Naive thymus-derived CD4-positive, alpha-beta T cell (primary cell): ENCODE results near the gene LPGAT1. TPM values are rescaled to one million over a fixed set of nuclear protein-coding genes. Genes with fewer than 3 reads are reported as not detected.

Experiments used
- ATAC-seq: fragments of 150-1000 bp; cut with Tn5 transposase; 2 replicates; pipeline ENCODE4 v1.10.0; 2021; ENCODE audit warnings: mild to moderate bottlenecking, moderate library complexity
- CTCF ChIA-PET: fragments of 350-600 bp; sonication (Branson Sonifier 250); formaldehyde crosslinking; loops from one replicate; lab custom pipeline; 2021; ENCODE audit warnings: antibody characterized with exemption; lab: Charles Lee
- POLR2A ChIA-PET: fragments of 350-600 bp; sonication (Branson Sonifier 250); formaldehyde crosslinking; loops from one replicate; lab custom pipeline; 2021; ENCODE audit warnings: antibody characterized with exemption, inconsistent platforms; lab: Charles Lee
- DNase-seq, 9 donors: peaks; one replicate each; pipeline versions ENCODE4 v3.0.0 to v3.0.0-alpha.2; 2020 to 2022; ENCODE audit warnings: mixed read lengths in 1 of 9
- H3K27ac ChIP-seq: one replicate; pipeline ENCODE4 v1.7.0; 2013; ENCODE audit warnings: mild to moderate bottlenecking, low read depth, low read length, moderate library complexity
- H3K27me3 ChIP-seq, 2 donors: one replicate each; pipeline ENCODE4 v1.7.0; 2013; ENCODE audit warnings: low read length in 2 of 2, mild to moderate bottlenecking in 2 of 2, moderate library complexity in 2 of 2; ENCODE audit not compliant: control insufficient read depth in 2 of 2, insufficient read depth in 2 of 2
- H3K36me3 ChIP-seq, 3 experiments: 1 replicate in 2 of 3; 2 replicates in 1 of 3; pipeline ENCODE4 v1.7.0; 2013; ENCODE audit warnings: low read length in 3 of 3, mild to moderate bottlenecking in 3 of 3, moderate library complexity in 1 of 3; ENCODE audit not compliant: insufficient read depth in 3 of 3, control insufficient read depth in 2 of 3
- H3K4me1 ChIP-seq, 2 donors: one replicate each; pipeline ENCODE4 v1.7.0; 2013; ENCODE audit warnings: low read length in 2 of 2, mild to moderate bottlenecking in 2 of 2, moderate library complexity in 1 of 2; ENCODE audit not compliant: control insufficient read depth in 2 of 2, insufficient read depth in 2 of 2
- H3K4me3 ChIP-seq: 2 replicates; pipeline ENCODE4 v1.7.0; 2013; ENCODE audit warnings: mild to moderate bottlenecking, low read length
- H3K9me3 ChIP-seq, 3 experiments: 1 replicate in 2 of 3; 2 replicates in 1 of 3; pipeline ENCODE4 v1.7.0; 2013; ENCODE audit warnings: low read length in 3 of 3; ENCODE audit not compliant: control insufficient read depth in 2 of 3
- H3K27ac Mint-ChIP-seq, 9 donors: one replicate each; pipeline ENCODE4 v1.8.0; 2020 to 2022; ENCODE audit warnings: mixed read lengths in 9 of 9, mild to moderate bottlenecking in 8 of 9, moderate library complexity in 5 of 9, inconsistent platforms in 2 of 9
- H3K27me3 Mint-ChIP-seq, 5 donors: one replicate each; pipeline ENCODE4 v1.8.0; 2021 to 2022; ENCODE audit warnings: mixed read lengths in 5 of 5, mild to moderate bottlenecking in 1 of 5
- H3K36me3 Mint-ChIP-seq, 5 donors: one replicate each; pipeline ENCODE4 v1.8.0; 2020 to 2022; ENCODE audit warnings: mixed read lengths in 5 of 5, mild to moderate bottlenecking in 3 of 5, inconsistent platforms in 1 of 5
- H3K4me1 Mint-ChIP-seq, 7 donors: one replicate each; pipeline ENCODE4 v1.8.0; 2020 to 2022; ENCODE audit warnings: mixed read lengths in 7 of 7, mild to moderate bottlenecking in 3 of 7, inconsistent platforms in 1 of 7
- H3K4me3 Mint-ChIP-seq, 10 donors: one replicate each; pipeline ENCODE4 v1.8.0; 2020 to 2022; ENCODE audit warnings: mild to moderate bottlenecking in 10 of 10, mixed read lengths in 10 of 10, moderate library complexity in 6 of 10, inconsistent platforms in 2 of 10
- H3K9me3 Mint-ChIP-seq, 11 donors: one replicate each; pipeline ENCODE4 v1.8.0; 2020 to 2022; ENCODE audit warnings: mixed read lengths in 11 of 11, mild to moderate bottlenecking in 4 of 11, inconsistent platforms in 1 of 11, moderate library complexity in 1 of 11
- intact Hi-C, 2 donors: fragments of 100-400 bp; cut with micrococcal nuclease; formaldehyde crosslinking; loops; one replicate each; pipeline ENCODE4 v1.15.1; 2023
- polyA plus RNA-seq, 2 donors: library from polyadenylated mRNA; unstranded; fragments of 300-500 nt; fragmentation: Illumina TruSeq; gene quantifications; one replicate each; pipeline ENCODE4 v1.2.3, GENCODE V29; 2021
- total RNA-seq, 6 experiments: library from RNA in 5 of 6; stranded (reverse) in 5 of 6; gene quantifications; 1 replicate in 5 of 6; 2 replicates in 1 of 6; pipeline ENCODE4 v1.2.3 and lab custom pipeline; 2021 to 2026

Gene LPGAT1
- total and polyA plus RNA-seq, 7 experiments from 2014 or later: 6.3 to 76.1 (median 13.6) TPM

DNA sequence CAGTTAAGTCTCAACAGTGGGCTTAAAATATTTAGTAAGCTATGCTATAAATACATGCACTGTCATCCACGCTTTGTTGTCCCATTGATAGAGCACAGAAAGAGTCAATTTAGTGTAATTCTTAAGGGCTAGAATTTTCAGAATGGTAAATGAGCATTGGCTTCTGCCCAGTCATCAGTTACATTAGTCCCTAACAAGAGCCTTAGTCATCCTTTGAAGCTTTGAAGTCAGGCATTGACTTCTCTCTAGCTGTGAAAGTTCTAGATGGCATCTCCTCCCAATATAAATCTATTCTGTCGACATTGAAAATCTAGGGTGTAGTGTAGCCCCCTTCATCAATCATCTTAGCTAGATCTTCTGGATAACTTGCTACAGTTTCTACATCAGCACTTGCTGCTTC is 12.0 kb upstream of the LPGAT1 start:
- H3K36me3 Mint-ChIP-seq: peaks cover 0 to 32% (median 0%) of the 10 kb centered on the region in 5 donors
- H3K27ac Mint-ChIP-seq: peak overlapping the region in 8 of 9 donors; percentile 64 to 93 (median 80)
- ATAC-seq (no peak), DNase-seq (no peak)
- intact Hi-C loops: no loop called here
- peaks cover 8 to 11% of the 10 kb centered on the region in 2 donors for H3K4me1 ChIP-seq
- H3K4me3 ChIP-seq: no peak overlapping the region
- peak overlapping the region in 7 of 10 donors; percentile 3 to 74 (median 68) for H3K4me3 Mint-ChIP-seq
- H3K27me3 ChIP-seq: no peaks in the 10 kb centered on the region
- peaks cover 0 to 20% (median 0%) of the 10 kb centered on the region in 11 donors for H3K9me3 Mint-ChIP-seq
- H3K27me3 Mint-ChIP-seq: peaks cover 0 to 5% (median 0%) of the 10 kb centered on the region in 5 donors
- peaks cover 15 to 36% (median 24%) of the 10 kb centered on the region in 7 donors for H3K4me1 Mint-ChIP-seq
- peak overlapping the region; percentile 36 for H3K27ac ChIP-seq
- ChIA-PET POLR2A (interaction anchor here (0.7 to 0.9 kb wide), 2 partner anchors 9 to 442 kb away, joined by 3 read pairs; no protein-coding TSS in a partner anchor), CTCF (interaction anchor here (0.8 to 1.3 kb wide), 3 partner anchors 9 to 162 kb away, joined by 3 to 6 read pairs (median 3); no protein-coding TSS in a partner anchor)
- no peaks in the 10 kb centered on the region for H3K36me3 ChIP-seq
- no peaks in the 10 kb centered on the region for H3K9me3 ChIP-seq

DNA sequence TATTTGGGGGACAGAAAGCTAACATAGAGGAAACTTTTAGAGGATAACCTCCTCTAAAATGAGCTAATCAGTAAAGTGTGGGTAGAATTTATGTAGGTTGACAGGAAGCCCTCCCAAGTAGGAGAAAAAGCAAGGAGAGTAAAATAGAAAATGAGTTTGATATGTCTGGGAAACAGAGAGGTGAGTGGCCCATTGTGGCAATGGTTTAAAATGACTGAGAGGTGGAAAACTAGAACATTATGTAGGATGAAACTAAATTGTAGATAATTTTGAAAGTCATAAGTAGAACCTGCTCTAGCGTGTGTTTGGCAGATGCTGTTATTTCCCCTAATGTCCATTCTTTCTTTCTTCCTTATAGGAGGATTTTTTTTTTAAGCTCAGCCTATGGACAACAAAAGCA is 8.5 kb upstream of the LPGAT1 start:
- CTCF ChIA-PET: no interaction called here
- Mint-ChIP-seq H3K36me3 (peaks cover 0 to 32% (median 0%) of the 10 kb centered on the region in 5 donors), H3K27me3 (peaks cover 0 to 5% (median 0%) of the 10 kb centered on the region in 5 donors), H3K4me1 (peaks cover 20 to 51% (median 30%) of the 10 kb centered on the region in 7 donors), H3K27ac (no peak overlapping the region), H3K4me3 (no peak overlapping the region), H3K9me3 (peaks cover 0 to 20% (median 0%) of the 10 kb centered on the region in 11 donors)
- no peak overlapping the region for H3K27ac ChIP-seq
- ATAC-seq (no peak), DNase-seq (no peak)
- H3K36me3 ChIP-seq: no peaks in the 10 kb centered on the region
- H3K4me3 ChIP-seq: no peak overlapping the region
- POLR2A ChIA-PET: interaction anchor here (0.6 to 0.7 kb wide), 2 partner anchors 512 to 1228 kb away, joined by 3 read pairs; no protein-coding TSS in a partner anchor
- no peaks in the 10 kb centered on the region for H3K27me3 ChIP-seq
- H3K4me1 ChIP-seq: peaks cover 8 to 15% of the 10 kb centered on the region in 2 donors
- intact Hi-C loops: loop anchor here in 1 of 2 donors (10.0 kb wide), 1 partner anchor 96 kb away; no protein-coding TSS in a partner anchor
- no peaks in the 10 kb centered on the region for H3K9me3 ChIP-seq

DNA sequence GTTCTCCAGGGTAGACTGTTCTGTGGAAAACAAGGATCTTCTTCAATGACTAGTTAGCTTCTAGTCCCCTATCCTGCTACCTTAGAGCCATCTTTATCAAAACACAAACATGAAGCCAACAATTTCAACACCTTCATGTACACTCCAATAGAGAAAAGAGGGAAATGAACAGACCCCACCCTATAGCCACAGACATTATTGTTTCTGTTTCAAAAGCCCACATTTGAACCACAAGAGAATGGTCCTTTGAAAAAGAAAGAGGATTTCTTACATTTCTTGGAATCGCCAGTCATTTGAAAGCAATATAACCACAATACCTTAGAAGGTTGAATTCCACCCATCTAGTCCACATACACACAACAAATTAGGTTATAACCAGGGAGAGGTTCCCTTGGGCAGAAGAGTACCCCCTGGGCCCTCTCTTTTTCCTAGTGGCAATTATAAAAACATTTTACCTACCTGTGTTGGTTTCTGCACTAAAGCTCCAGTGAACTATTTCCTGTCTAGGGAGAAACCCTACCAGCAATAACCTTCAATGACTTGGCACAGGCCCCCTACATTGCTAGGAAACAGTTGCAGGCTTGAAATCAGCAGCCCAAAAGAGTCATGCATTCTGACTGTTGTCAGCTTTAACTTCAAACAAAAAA is 2.7 kb upstream of the LPGAT1 start:
- Mint-ChIP-seq H3K27ac (peak overlapping the region in 7 of 9 donors; percentile 5 to 92 (median 38)), H3K27me3 (peaks cover 0 to 5% (median 0%) of the 10 kb centered on the region in 5 donors), H3K4me3 (peak overlapping the region; percentile 18 to 82 (median 55)), H3K9me3 (no peaks in the 10 kb centered on the region), H3K36me3 (peaks cover 0 to 19% (median 0%) of the 10 kb centered on the region in 5 donors), H3K4me1 (peaks cover 34 to 59% (median 53%) of the 10 kb centered on the region in 7 donors)
- H3K4me3 ChIP-seq: no peak overlapping the region
- no peak overlapping the region for H3K27ac ChIP-seq
- ATAC-seq (no peak), DNase-seq (peak in 7 of 9 donors; percentile 5 to 45 (median 20))
- H3K9me3 ChIP-seq: no peaks in the 10 kb centered on the region
- no peaks in the 10 kb centered on the region for H3K36me3 ChIP-seq
- ChIA-PET CTCF (interaction anchor here (2.0 kb wide), 1 partner anchor 9 kb away, joined by 6 read pairs; no protein-coding TSS in a partner anchor), POLR2A (no interaction called here)
- intact Hi-C loops: loop anchor here (1.0 to 10.0 kb wide), 12 partner anchors 10 to 1184 kb away; partner anchors contain the start of genes SLC30A1 (in 2 of the 2), ANGEL2 (in 1 of the 2), DTL (in 1 of the 2) and INTS7 (in 1 of the 2)
- no peaks in the 10 kb centered on the region for H3K27me3 ChIP-seq
- H3K4me1 ChIP-seq: peaks cover 20 to 40% of the 10 kb centered on the region in 2 donors

- no peaks in the 10 kb centered on the region for H3K36me3 ChIP-seq
- no peak overlapping the region for H3K27ac ChIP-seq
- intact Hi-C loops: loop anchor here (1.0 to 10.0 kb wide), 12 partner anchors 11 to 1185 kb away; partner anchors contain the start of genes SLC30A1 (in 2 of the 2), ANGEL2 (in 1 of the 2), DTL (in 1 of the 2) and INTS7 (in 1 of the 2)
- CTCF ChIA-PET: interaction anchor here (0.6 to 2.0 kb wide), 2 partner anchors 10 to 227 kb away, joined by 3 to 6 read pairs; no protein-coding TSS in a partner anchor
- ATAC-seq (no peak), DNase-seq (no peak)
- POLR2A ChIA-PET: no interaction called here
- H3K27me3 ChIP-seq: no peaks in the 10 kb centered on the region
- peaks cover 20 to 40% of the 10 kb centered on the region in 2 donors for H3K4me1 ChIP-seq
- peaks cover 0 to 5% (median 0%) of the 10 kb centered on the region in 5 donors for H3K27me3 Mint-ChIP-seq
- H3K4me1 Mint-ChIP-seq: peaks cover 34 to 66% (median 56%) of the 10 kb centered on the region in 7 donors
- H3K9me3 Mint-ChIP-seq: no peaks in the 10 kb centered on the region
- peak overlapping the region in 8 of 10 donors; percentile 46 to 82 (median 54) for H3K4me3 Mint-ChIP-seq
- H3K36me3 Mint-ChIP-seq: peaks cover 0 to 19% (median 0%) of the 10 kb centered on the region in 5 donors
- H3K27ac Mint-ChIP-seq: peak overlapping the region in 6 of 9 donors; percentile 5 to 92 (median 50)
- no peak overlapping the region for H3K4me3 ChIP-seq
- no peaks in the 10 kb centered on the region for H3K9me3 ChIP-seq
Measured at GRCh38 chr1:211832661-211833060, 2.1 kb upstream of the LPGAT1 start.

DNA sequence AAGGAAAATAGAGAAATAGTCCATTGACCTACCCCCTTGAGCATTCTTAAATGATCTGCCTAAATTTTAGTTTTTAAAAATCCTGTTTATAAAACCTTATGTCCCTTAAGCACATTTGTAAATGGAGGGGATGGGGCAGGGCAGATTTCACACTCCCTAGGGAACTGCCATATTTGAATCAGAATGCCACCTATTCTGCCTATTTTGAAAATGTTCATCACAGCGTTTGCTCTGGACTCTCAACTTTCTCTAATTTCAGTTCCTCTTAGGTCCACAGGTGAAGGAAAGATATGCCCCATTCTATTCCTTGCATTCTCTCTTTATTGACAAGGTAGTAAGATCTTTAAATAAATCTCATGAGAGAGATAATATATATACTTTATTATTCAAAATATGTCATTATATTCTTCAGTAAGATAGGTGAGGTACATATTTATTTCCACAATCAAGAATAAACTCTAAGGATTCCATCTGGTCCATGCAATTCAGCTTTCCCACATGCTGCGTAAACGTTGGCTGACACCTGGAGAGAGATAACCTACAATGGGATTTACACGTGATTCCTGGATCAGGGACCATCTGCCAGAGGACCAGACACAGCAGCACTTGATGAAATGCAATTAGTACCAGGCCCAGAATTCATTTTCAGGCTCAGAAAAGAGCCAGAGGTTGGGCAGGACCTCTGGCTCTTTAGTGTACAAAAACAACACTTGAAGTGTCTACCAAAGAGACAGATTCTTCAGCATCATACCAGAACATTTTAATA is 1.2 kb upstream of the LPGAT1 start:
- intact Hi-C loops: loop anchor here (2.0 to 10.0 kb wide), 12 partner anchors 31 to 1186 kb away; partner anchors contain the start of genes SLC30A1 (in 2 of the 2), ANGEL2 (in 1 of the 2), DTL (in 1 of the 2) and INTS7 (in 1 of the 2)
- H3K4me1 ChIP-seq: peaks cover 20 to 40% of the 10 kb centered on the region in 2 donors
- no peaks in the 10 kb centered on the region for H3K27me3 ChIP-seq
- ChIA-PET POLR2A (no interaction called here), CTCF (interaction anchor here (1.0 kb wide), 1 partner anchor 22 kb away, joined by 3 read pairs; no protein-coding TSS in a partner anchor)
- H3K27ac ChIP-seq: no peak overlapping the region
- H3K9me3 ChIP-seq: no peaks in the 10 kb centered on the region
- Mint-ChIP-seq H3K36me3 (peaks cover 0 to 25% (median 0%) of the 10 kb centered on the region in 5 donors), H3K27me3 (peaks cover 0 to 5% (median 0%) of the 10 kb centered on the region in 5 donors), H3K4me3 (peak overlapping the region; percentile 84 to 91 (median 89)), H3K27ac (peak overlapping the region in 8 of 9 donors; percentile 47 to 83 (median 68)), H3K4me1 (peaks cover 34 to 71% (median 64%) of the 10 kb centered on the region in 7 donors), H3K9me3 (no peaks in the 10 kb centered on the region)
- DNase-seq (no peak), ATAC-seq (no peak)
- no peak overlapping the region for H3K4me3 ChIP-seq
- no peaks in the 10 kb centered on the region for H3K36me3 ChIP-seq

DNA sequence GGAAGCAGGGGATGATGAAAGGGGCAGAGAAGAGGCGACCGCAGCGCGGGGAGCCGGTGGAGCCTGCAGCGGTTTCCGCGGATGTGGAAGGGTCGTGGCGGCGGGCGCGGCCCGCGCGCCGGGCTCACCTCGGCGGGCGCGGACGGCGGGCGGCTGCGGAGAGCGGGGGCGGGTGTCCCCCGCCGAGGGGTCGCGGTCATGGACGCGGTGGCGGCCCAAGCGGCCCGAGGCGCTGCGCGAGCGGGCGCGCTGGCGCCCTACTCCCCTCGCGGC is 572 bp downstream of the LPGAT1 start:
- H3K27ac Mint-ChIP-seq: peak overlapping the region; percentile 49 to 94 (median 85)
- DNase-seq: peak in 4 of 9 donors; percentile 8 to 22 (median 15)
- CTCF ChIA-PET: no interaction called here
- Histone ChIP-seq H3K4me3 (peak overlapping the region; percentile 68), H3K36me3 (no peaks in the 10 kb centered on the region), H3K27ac (peak overlapping the region; percentile 64), H3K4me1 (peaks cover 20 to 40% of the 10 kb centered on the region in 2 donors), H3K9me3 (no peaks in the 10 kb centered on the region), H3K27me3 (no peaks in the 10 kb centered on the region)
- ATAC-seq: peak; percentile 10
- H3K4me1 Mint-ChIP-seq: peaks cover 34 to 69% (median 64%) of the 10 kb centered on the region in 7 donors
- intact Hi-C loops: loop anchor here (1.0 to 10.0 kb wide), 15 partner anchors 105 to 1187 kb away; partner anchors contain the start of genes DTL (in 2 of the 2), INTS7 (in 2 of the 2), PPP2R5A (in 2 of the 2) and SLC30A1 (in 2 of the 2)
- no peaks in the 10 kb centered on the region for H3K9me3 Mint-ChIP-seq
- peaks cover 0 to 28% (median 0%) of the 10 kb centered on the region in 5 donors for H3K36me3 Mint-ChIP-seq
- POLR2A ChIA-PET: no interaction called here
- H3K27me3 Mint-ChIP-seq: peaks cover 0 to 3% (median 0%) of the 10 kb centered on the region in 5 donors
- H3K4me3 Mint-ChIP-seq: peak overlapping the region; percentile 80 to 97 (median 88)
